NCI-H526 (cell line): ENCODE results near the gene UBAC2.

Experiments used
- DNase-seq, 2 experiments: peaks; one replicate each; lab custom pipeline; 2025; lab: John Stamatoyannopoulos, UW

Gene UBAC2

GRCh38 chr13:99270518-99270917, 69.9 kb downstream of the UBAC2 start:
- no peak for DNase-seq

- no peak for DNase-seq
These were observed 70.6 kb downstream of the UBAC2 start for GRCh38 chr13:99271249-99271648.

GRCh38 chr13:99272481-99272880, 71.8 kb downstream of the UBAC2 start:
- no peak for DNase-seq

- no peak for DNase-seq
These were observed 72.5 kb downstream of the UBAC2 start for GRCh38 chr13:99273128-99273527.

- no peak for DNase-seq
These were observed 74.4 kb downstream of the UBAC2 start for GRCh38 chr13:99275093-99275469.

GRCh38 chr13:99276706-99277105, 76.1 kb downstream of the UBAC2 start:
- no peak for DNase-seq

- no peak for DNase-seq
These were observed 77.0 kb downstream of the UBAC2 start for GRCh38 chr13:99277629-99278028.

GRCh38 chr13:99278200-99278599, 77.5 kb downstream of the UBAC2 start:
- no peak for DNase-seq

GRCh38 chr13:99278843-99279242, 78.2 kb downstream of the UBAC2 start:
- DNase-seq: no peak

GRCh38 chr13:99279637-99280036, 79.0 kb downstream of the UBAC2 start:
- no peak for DNase-seq

GRCh38 chr13:99280166-99280565, 79.5 kb downstream of the UBAC2 start:
- no peak for DNase-seq

- no peak for DNase-seq
These were observed 81.2 kb downstream of the UBAC2 start for GRCh38 chr13:99281811-99282263.

- DNase-seq: no peak
These were observed 81.9 kb downstream of the UBAC2 start for GRCh38 chr13:99282264-99283231.

GRCh38 chr13:99285432-99286182, 85.0 kb downstream of the UBAC2 start:
- DNase-seq: no peak

GRCh38 chr13:99287551-99287950, 86.9 kb downstream of the UBAC2 start:
- no peak for DNase-seq

- DNase-seq: no peak
These were observed 87.4 kb downstream of the UBAC2 start for GRCh38 chr13:99288089-99288488.

- no peak for DNase-seq
These were observed 88.6 kb downstream of the UBAC2 start for GRCh38 chr13:99289271-99289670.

- no peak for DNase-seq
These were observed 89.2 kb downstream of the UBAC2 start for GRCh38 chr13:99289674-99290337.

GRCh38 chr13:99290894-99291293, 90.2 kb downstream of the UBAC2 start:
- no peak for DNase-seq

- no peak for DNase-seq
These were observed 92.5 kb downstream of the UBAC2 start for GRCh38 chr13:99293178-99293577.

- no peak for DNase-seq
These were observed 93.5 kb downstream of the UBAC2 start for GRCh38 chr13:99294198-99294597.

- no peak for DNase-seq
These were observed 94.3 kb downstream of the UBAC2 start for GRCh38 chr13:99294958-99295357.
